Measurements from ENCODE around the gene MICAL2. TPM values are rescaled to one million over a fixed set of nuclear protein-coding genes. Genes with fewer than 3 reads are reported as not detected.

MICAL2 gene
- total RNA-seq, 1 donor from 2014 or later: 237 TPM

DNA sequence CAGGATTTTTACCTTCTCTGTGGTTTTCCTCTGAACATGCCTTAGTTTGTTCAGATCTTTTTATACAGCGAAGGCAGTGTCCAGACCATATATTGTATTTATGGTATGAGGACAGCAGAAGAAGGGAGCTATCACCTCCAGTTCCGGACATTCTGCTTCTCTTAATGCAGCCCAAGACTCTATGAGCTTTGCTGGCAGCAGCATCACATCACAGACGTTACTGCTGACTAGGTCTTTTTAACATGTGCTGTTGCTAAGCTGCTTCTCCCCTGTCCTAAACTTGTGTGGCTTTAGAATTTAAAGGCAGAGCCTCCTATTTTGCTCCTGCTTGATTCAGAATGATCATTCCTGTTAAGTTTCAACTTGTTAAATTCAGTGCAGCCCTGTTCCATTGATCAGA, 13.4 kb downstream of the MICAL2 start:
- H3K27me3 ChIP-seq: no peaks in the 10 kb centered on the region
- peaks cover 11 to 27% of the 10 kb centered on the region in 2 donors for H3K36me3 ChIP-seq
- peak overlapping the region; percentile 30 to 92 for H3K27ac ChIP-seq
- no peaks in the 10 kb centered on the region for H3K9me3 ChIP-seq
- TF ChIP-seq CTCF (IDR thresholded peaks at IDR 0.05): no peak
- intact Hi-C loops (cut with DNase I): loop anchor here (5.0 kb wide), 1 partner anchor 114 kb away; no protein-coding TSS in a partner anchor
- DNase-seq (ENCODE audit: low spot score in 2 of 2): peak in 1 of 2 donors; percentile 6
- H3K4me1 ChIP-seq: peaks cover 33 to 88% of the 10 kb centered on the region in 2 donors
- H3K4me3 ChIP-seq: peak overlapping the region in 1 of 2 donors; percentile 12

DNA sequence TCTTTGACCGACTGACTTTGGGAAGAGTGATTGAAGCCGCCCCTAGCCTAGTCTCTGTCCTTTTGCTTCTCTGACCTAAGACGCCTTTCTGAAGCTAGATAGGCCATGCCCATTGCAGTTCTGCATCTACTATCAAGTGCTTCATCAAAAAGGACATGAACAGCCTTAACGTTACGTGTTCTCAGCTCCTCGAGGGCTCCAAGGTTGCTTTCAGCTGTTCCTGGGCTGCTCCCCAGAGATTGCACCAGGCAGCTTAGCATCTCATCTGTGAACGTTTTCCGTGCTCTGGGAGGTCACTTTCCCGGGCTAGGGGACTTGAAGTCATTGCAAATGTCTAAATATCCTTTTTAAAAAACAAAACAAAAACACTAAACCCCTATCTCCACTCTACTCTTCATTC, 13.9 kb downstream of the MICAL2 start:
- peaks cover 33 to 86% of the 10 kb centered on the region in 2 donors for H3K4me1 ChIP-seq
- intact Hi-C loops (cut with DNase I): loop anchor here (5.0 kb wide), 1 partner anchor 113 kb away; no protein-coding TSS in a partner anchor
- TF ChIP-seq CTCF (IDR thresholded peaks at IDR 0.05): no peak
- DNase-seq (ENCODE audit: low spot score in 2 of 2): peak in 1 of 2 donors; percentile 6
- peak overlapping the region in 1 of 2 donors; percentile 12 for H3K4me3 ChIP-seq
- H3K9me3 ChIP-seq: no peaks in the 10 kb centered on the region
- peak overlapping the region; percentile 30 to 92 for H3K27ac ChIP-seq
- no peaks in the 10 kb centered on the region for H3K27me3 ChIP-seq
- H3K36me3 ChIP-seq: peaks cover 13 to 32% of the 10 kb centered on the region in 2 donors

GRCh38 chr11:12125609-12126149, 15.3 kb downstream of the MICAL2 start:
- H3K9me3 ChIP-seq: no peaks in the 10 kb centered on the region
- no peaks in the 10 kb centered on the region for H3K27me3 ChIP-seq
- peak overlapping the region; percentile 30 to 92 for H3K27ac ChIP-seq
- DNase-seq (ENCODE audit: low spot score in 2 of 2): peak in 1 of 2 donors; percentile 8
- H3K4me1 ChIP-seq: peaks cover 35 to 83% of the 10 kb centered on the region in 2 donors
- intact Hi-C loops (cut with DNase I): no loop called here
- TF ChIP-seq CTCF (IDR thresholded peaks at IDR 0.05): no peak
- peaks cover 16 to 35% of the 10 kb centered on the region in 2 donors for H3K36me3 ChIP-seq
- peak overlapping the region in 1 of 2 donors; percentile 12 for H3K4me3 ChIP-seq

GRCh38 chr11:12126344-12127019, 16.1 kb downstream of the MICAL2 start:
- H3K9me3 ChIP-seq: no peaks in the 10 kb centered on the region
- H3K4me3 ChIP-seq: no peak overlapping the region
- peaks cover 8 to 38% of the 10 kb centered on the region in 2 donors for H3K36me3 ChIP-seq
- peak overlapping the region; percentile 30 to 92 for H3K27ac ChIP-seq
- peak in 1 of 2 donors; percentile 10 for DNase-seq (ENCODE audit: low spot score in 2 of 2)
- intact Hi-C loops (cut with DNase I): no loop called here
- H3K4me1 ChIP-seq: peaks cover 32 to 79% of the 10 kb centered on the region in 2 donors
- no peaks in the 10 kb centered on the region for H3K27me3 ChIP-seq
- TF ChIP-seq CTCF (IDR thresholded peaks at IDR 0.05): no peak

- no peak for TF ChIP-seq CTCF (IDR thresholded peaks at IDR 0.05)
- intact Hi-C loops (cut with DNase I): no loop called here
- Histone ChIP-seq H3K36me3 (peaks cover 8 to 35% of the 10 kb centered on the region in 2 donors), H3K4me3 (peak overlapping the region in 1 of 2 donors; percentile 21), H3K4me1 (peaks cover 29 to 72% of the 10 kb centered on the region in 2 donors), H3K27ac (peak overlapping the region in 1 of 2 donors; percentile 92), H3K9me3 (no peaks in the 10 kb centered on the region), H3K27me3 (no peaks in the 10 kb centered on the region)
- no peak for DNase-seq (ENCODE audit: low spot score in 2 of 2)
Observed at GRCh38 chr11:12127206-12127898, 17.0 kb downstream of the MICAL2 start.

Data from ascending aorta (tissue), 2 donors.